Common myeloid progenitor, CD34-positive (primary cell): ENCODE measurements around the gene LRIG2.
A peak's percentile ranks its signal among the peaks of the same experiment; 100 is the strongest.

Source experiments
- CTCF ChIA-PET: fragments of 350-600 bp; sonication (Branson Sonifier 250); formaldehyde crosslinking; loops from one replicate; lab custom pipeline; 2021; ENCODE audit warnings: antibody characterized with exemption; lab: Charles Lee
- POLR2A ChIA-PET: fragments of 350-600 bp; sonication (Branson Sonifier 250); formaldehyde crosslinking; loops from one replicate; lab custom pipeline; 2021; ENCODE audit warnings: antibody characterized with exemption; lab: Charles Lee
- DNase-seq, 3 donors: peaks; one replicate each; pipeline versions ENCODE4 v3.0.0 to v3.0.0-alpha.2; 2013
- H3K27ac ChIP-seq, 2 experiments: 1 replicate in 1 of 2; 2 replicates in 1 of 2; pipeline ENCODE4 v1.7.0; 2013; ENCODE audit warnings: inconsistent platforms in 2 of 2, low read length in 2 of 2, mild to moderate bottlenecking in 2 of 2, low read depth in 1 of 2, moderate library complexity in 1 of 2; ENCODE audit not compliant: severe bottlenecking in 2 of 2, insufficient read depth in 1 of 2, poor library complexity in 1 of 2
- H3K27me3 ChIP-seq, 5 experiments: replicated peaks in 2 of 5; 1 replicate in 3 of 5; 2 replicates in 2 of 5; pipeline versions ENCODE4 v1.6.1 to v1.7.0; 2013; ENCODE audit warnings: low read length in 4 of 5, mild to moderate bottlenecking in 2 of 5, moderate library complexity in 2 of 5, inconsistent platforms in 1 of 5; ENCODE audit not compliant: insufficient read depth in 5 of 5, control insufficient read depth in 4 of 5
- H3K36me3 ChIP-seq, 4 experiments: 1 replicate in 2 of 4; 2 replicates in 2 of 4; pipeline versions ENCODE4 v1.6.1 to v1.7.0; 2013; ENCODE audit warnings: low read length in 3 of 4, control low read depth in 1 of 4, mild to moderate bottlenecking in 1 of 4; ENCODE audit not compliant: control insufficient read depth in 4 of 4, insufficient read depth in 4 of 4
- H3K4me1 ChIP-seq, 4 experiments: 1 replicate in 3 of 4; 2 replicates in 1 of 4; pipeline versions ENCODE4 v1.6.1 to v1.7.1; 2013; ENCODE audit warnings: low read length in 3 of 4, mild to moderate bottlenecking in 3 of 4, control low read depth in 1 of 4, inconsistent platforms in 1 of 4, moderate library complexity in 1 of 4; ENCODE audit not compliant: control insufficient read depth in 4 of 4, insufficient read depth in 4 of 4; ENCODE audit errors: control extremely low read depth in 1 of 4
- H3K4me3 ChIP-seq, 7 experiments: 1 replicate in 4 of 7; 2 replicates in 3 of 7; pipeline versions ENCODE4 v1.5.1 to v1.7.0; 2013; ENCODE audit warnings: mild to moderate bottlenecking in 7 of 7, low read length in 6 of 7, moderate library complexity in 6 of 7, inconsistent platforms in 2 of 7, low read depth in 2 of 7, control low read depth in 1 of 7; ENCODE audit not compliant: insufficient read depth in 4 of 7, control insufficient read depth in 1 of 7; ENCODE audit errors: extremely low read depth in 1 of 7
- H3K9me3 ChIP-seq, 5 experiments: 1 replicate in 4 of 5; 2 replicates in 1 of 5; pipeline versions ENCODE4 v1.6.1 to v1.7.1; 2013; ENCODE audit warnings: low read length in 4 of 5, mild to moderate bottlenecking in 2 of 5, inconsistent platforms in 1 of 5, low read depth in 1 of 5, moderate library complexity in 1 of 5; ENCODE audit not compliant: control insufficient read depth in 4 of 5, insufficient read depth in 2 of 5; ENCODE audit errors: control extremely low read depth in 1 of 5
- WGBS: methylation state at CpG from one replicate; pipeline ENCODE4 v1.1.5; 2013; ENCODE audit not compliant: insufficient coverage; 5-methylcytosine and 5-hydroxymethylcytosine counted together

LRIG2 gene

DNA sequence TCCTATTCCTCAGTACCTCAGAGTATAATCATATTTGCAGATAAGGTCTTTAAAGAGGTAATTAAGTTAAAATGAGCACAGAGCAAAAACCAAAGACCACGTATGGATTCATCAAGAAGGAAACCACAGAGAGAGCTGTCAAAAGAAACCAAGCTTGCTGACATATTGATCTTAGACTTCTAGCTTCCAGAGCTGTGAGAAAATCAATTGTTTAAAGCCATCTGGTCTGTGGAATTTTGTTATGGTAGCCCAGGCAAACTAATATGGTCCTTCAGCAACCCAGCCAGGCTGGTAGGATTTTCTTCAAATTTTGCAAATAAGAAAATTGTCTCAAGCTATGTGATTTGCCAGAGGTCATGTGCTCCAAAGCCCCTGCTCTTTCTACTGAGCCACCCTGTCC is 62.5 kb downstream of the LRIG2 start:
- Histone ChIP-seq H3K4me1 (no peaks in the 10 kb centered on the region), H3K27ac (no peak overlapping the region), H3K36me3 (peaks cover 0 to 2% (median 0%) of the 10 kb centered on the region in 4 experiments), H3K4me3 (no peak overlapping the region), H3K9me3 (no peaks in the 10 kb centered on the region), H3K27me3 (no peaks in the 10 kb centered on the region)
- ChIA-PET POLR2A (no interaction called here), CTCF (no interaction called here)
- 40% methylated on average over 1 of the region's 1 CpG for WGBS
- DNase-seq, result no peak

DNA sequence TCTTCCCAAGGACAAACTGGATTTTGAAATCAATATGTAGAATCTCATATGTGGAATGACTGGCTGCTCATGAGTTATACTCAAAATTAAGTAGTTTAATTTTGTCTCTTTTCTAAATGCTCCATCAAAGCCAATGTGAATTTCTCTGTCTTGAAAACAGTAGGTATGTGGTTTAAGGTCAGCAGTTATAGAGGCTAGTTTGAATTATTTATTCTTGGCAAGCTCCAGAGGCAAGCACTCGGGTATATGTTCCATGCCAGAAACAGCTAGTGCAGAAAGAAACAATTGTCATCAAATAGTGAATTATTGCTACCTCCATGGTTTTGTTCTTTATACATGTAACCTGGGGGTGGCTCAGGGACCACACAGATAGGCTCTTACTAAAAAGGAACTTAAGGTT is 63.5 kb downstream of the LRIG2 start:
- DNase-seq, result no peak
- Histone ChIP-seq H3K4me3 (no peak overlapping the region), H3K27ac (no peak overlapping the region), H3K9me3 (no peaks in the 10 kb centered on the region), H3K36me3 (peaks cover 0 to 2% (median 0%) of the 10 kb centered on the region in 4 experiments), H3K4me1 (peaks cover 0 to 6% (median 4%) of the 10 kb centered on the region in 4 experiments), H3K27me3 (no peaks in the 10 kb centered on the region)
- POLR2A ChIA-PET, result no interaction called here
- CTCF ChIA-PET, result no interaction called here
- 100% methylated on average over 1 of the region's 1 CpG for WGBS

DNA sequence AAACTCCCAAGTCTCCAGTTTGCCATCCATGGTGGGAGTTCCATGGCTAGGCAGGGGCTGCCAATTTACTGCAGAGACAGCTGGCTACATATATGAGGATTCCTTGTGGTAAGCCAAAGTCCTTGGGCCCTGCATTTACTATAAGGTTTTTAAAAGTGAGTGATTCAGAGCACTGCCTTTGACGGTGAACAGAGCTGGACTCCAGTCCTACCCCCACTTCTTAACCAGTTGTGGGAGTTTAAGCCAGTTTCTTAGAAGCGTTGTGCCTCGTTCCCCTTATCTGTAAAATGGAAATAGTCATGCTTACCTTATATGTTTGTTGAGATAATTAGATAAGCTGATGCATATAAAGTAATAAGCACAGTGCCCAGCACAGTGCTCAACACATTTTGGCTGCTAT is 64.6 kb downstream of the LRIG2 start:
- POLR2A ChIA-PET, result no interaction called here
- no CpG with 5 or more reads among the region's 3 CpGs for WGBS
- Histone ChIP-seq H3K27me3 (no peaks in the 10 kb centered on the region), H3K36me3 (no peaks in the 10 kb centered on the region), H3K4me3 (no peak overlapping the region), H3K9me3 (no peaks in the 10 kb centered on the region), H3K27ac (no peak overlapping the region), H3K4me1 (peaks cover 0 to 7% (median 5%) of the 10 kb centered on the region in 4 experiments)
- CTCF ChIA-PET, result interaction anchor here (0.7 to 1.2 kb wide), 3 partner anchors 9 to 316 kb away, joined by 3 to 5 read pairs (median 3); no protein-coding TSS in a partner anchor
- no peak for DNase-seq

DNA sequence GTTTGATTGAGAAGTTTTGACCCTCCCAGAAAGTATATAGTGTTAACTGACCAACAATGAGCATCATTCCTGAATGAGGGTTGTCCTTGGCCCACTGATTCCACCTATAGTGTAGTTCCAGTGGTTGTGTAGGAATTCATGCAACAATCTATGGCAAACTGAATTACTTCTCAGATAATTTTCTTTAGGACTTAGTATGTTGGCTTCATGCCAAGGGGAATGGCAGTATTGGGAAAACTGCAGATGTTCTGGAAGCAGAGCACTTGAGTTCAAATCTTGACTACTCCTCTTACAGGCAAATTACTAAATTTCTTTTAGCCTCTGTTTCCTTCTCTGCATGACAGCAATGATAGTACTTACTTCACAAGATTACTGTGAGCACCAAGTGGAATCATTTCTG is 65.8 kb downstream of the LRIG2 start:
- no peaks in the 10 kb centered on the region for H3K9me3 ChIP-seq
- H3K27me3 ChIP-seq, result no peaks in the 10 kb centered on the region
- DNase-seq, result no peak
- H3K4me1 ChIP-seq, result peaks cover 0 to 12% (median 8%) of the 10 kb centered on the region in 4 experiments
- H3K4me3 ChIP-seq, result no peak overlapping the region
- POLR2A ChIA-PET, result no interaction called here
- CTCF ChIA-PET, result interaction anchor here (1.4 to 4.1 kb wide), 3 partner anchors 249 to 539 kb away, joined by 3 to 32 read pairs (median 19); no protein-coding TSS in a partner anchor
- H3K36me3 ChIP-seq, result no peaks in the 10 kb centered on the region
- H3K27ac ChIP-seq, result no peak overlapping the region

DNA sequence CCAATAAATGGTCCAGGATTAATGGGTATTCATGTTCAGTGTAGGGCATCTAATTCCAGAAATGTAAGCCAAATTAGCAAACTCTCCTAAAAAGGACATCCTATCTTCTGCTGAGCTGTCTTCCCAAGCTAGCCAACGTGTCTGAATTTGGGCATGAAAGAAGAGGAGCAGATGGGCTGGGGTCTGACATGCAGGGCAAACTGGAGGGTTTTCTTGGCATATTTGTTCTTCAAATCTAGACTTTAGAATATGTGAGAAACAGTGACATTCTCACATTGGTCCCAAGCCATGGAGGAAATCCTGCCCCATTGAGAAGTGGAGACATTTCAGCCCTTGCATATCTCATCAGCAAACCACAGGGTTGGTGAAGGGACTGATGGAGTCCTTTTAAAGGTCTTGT is 67.2 kb downstream of the LRIG2 start:
- ChIA-PET POLR2A (no interaction called here), CTCF (interaction anchor here (0.7 to 4.1 kb wide), 7 partner anchors 24 to 537 kb away, joined by 3 to 32 read pairs (median 4); no protein-coding TSS in a partner anchor)
- no peak for DNase-seq
- Histone ChIP-seq H3K4me3 (no peak overlapping the region), H3K27me3 (peaks cover 0 to 2% (median 0%) of the 10 kb centered on the region in 5 experiments), H3K4me1 (peaks cover 0 to 12% (median 8%) of the 10 kb centered on the region in 4 experiments), H3K27ac (no peak overlapping the region), H3K9me3 (no peaks in the 10 kb centered on the region), H3K36me3 (no peaks in the 10 kb centered on the region)
- 83% methylated on average over 1 of the region's 1 CpG for WGBS

DNA sequence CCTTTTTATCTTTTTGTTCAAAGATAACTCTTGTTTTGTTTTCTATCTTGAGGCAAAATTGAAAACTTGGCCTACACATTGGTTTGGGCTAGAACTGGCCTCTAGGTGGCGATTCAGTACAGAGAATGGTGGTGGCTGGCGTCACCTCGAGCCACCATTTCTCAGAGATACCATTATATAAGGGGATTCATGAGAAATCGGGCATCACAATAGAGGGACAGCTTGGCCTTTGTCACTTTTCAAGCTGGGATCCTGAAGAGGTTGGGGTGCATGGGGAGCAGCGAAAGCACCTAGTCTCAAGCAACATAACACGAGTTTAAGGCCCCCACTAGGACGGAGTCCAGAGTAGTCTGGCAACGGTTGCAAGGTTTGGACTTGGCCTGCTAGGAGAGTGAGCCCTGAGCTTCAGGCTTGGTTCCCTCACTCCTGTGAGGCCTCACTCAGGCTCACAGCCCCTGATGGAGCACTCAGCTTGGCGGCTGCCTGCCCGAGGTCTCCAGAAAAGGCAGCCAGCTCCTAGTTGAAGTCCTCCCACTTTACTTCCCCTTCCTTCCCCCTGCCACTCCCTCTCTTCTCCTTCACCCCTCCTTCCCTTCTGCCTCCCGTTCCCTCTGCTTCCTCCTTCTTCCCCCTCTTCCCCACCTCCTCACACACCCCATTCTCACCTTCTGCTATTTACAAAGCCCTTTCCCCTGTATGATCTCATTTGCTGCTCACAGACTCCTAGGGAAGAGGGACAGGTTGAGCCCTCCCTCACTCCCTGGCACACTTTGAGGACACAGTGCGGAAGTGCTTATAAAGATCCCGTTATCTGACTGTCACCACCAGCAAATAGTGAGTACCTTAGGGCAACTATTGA is 67.8 kb downstream of the LRIG2 start:
- H3K27me3 ChIP-seq, result peaks cover 0 to 2% (median 0%) of the 10 kb centered on the region in 5 experiments
- H3K9me3 ChIP-seq, result no peaks in the 10 kb centered on the region
- POLR2A ChIA-PET, result no interaction called here
- H3K4me3 ChIP-seq, result peak overlapping the region in 5 of 7 experiments; percentile 12 to 70 (median 34)
- peak; percentile 60 to 79 (median 74) for DNase-seq
- WGBS, result 39% methylated on average over 11 of the region's 13 CpGs
- no peak overlapping the region for H3K27ac ChIP-seq
- peaks cover 0 to 12% (median 8%) of the 10 kb centered on the region in 4 experiments for H3K4me1 ChIP-seq
- H3K36me3 ChIP-seq, result no peaks in the 10 kb centered on the region
- CTCF ChIA-PET, result interaction anchor here (0.9 to 4.1 kb wide), 7 partner anchors 10 to 537 kb away, joined by 3 to 32 read pairs (median 4); no protein-coding TSS in a partner anchor
